Type B pancreatic cell (in vitro differentiated cells): Measurements from ENCODE around the gene CEP97. TPM values are rescaled to one million over a fixed set of nuclear protein-coding genes. Genes with fewer than 3 reads are reported as not detected.

ENCODE experiments used
- DNase-seq: peaks from one replicate; pipeline ENCODE4 v3.0.0; 2021; ENCODE audit warnings: mixed read lengths; ENCODE audit not compliant: unreplicated experiment; ENCODE audit errors: extremely low spot score
- H3K27ac Mint-ChIP-seq: 2 replicates; pipeline ENCODE4 v1.8.0; 2021; ENCODE audit warnings: mild to moderate bottlenecking, mixed read lengths
- H3K27me3 Mint-ChIP-seq: 2 replicates; pipeline ENCODE4 v1.8.0; 2021; ENCODE audit warnings: mixed read lengths
- H3K36me3 Mint-ChIP-seq: 2 replicates; pipeline ENCODE4 v1.8.0; 2021; ENCODE audit warnings: mixed read lengths
- H3K4me1 Mint-ChIP-seq: one replicate; pipeline ENCODE4 v1.8.0; 2021; ENCODE audit warnings: mixed read lengths; ENCODE audit not compliant: unreplicated experiment
- H3K4me3 Mint-ChIP-seq: 2 replicates; pipeline ENCODE4 v1.8.0; 2021; ENCODE audit warnings: mild to moderate bottlenecking, mixed read lengths
- H3K9me3 Mint-ChIP-seq: 2 replicates; pipeline ENCODE4 v1.8.0; 2021; ENCODE audit warnings: mixed read lengths
- total RNA-seq: library from RNA; stranded (reverse); gene quantifications from 2 replicates; pipeline ENCODE4 v1.2.1, GENCODE V29; 2021; ENCODE audit warnings: low replicate concordance
- TF ChIP-seq, protein P1 (sequence below): fragments of 200-600 bp; sonication (generic); conservative IDR thresholded peaks from 2 replicates; pipeline ENCODE4 v1.5.0; 2021; ENCODE audit warnings: antibody characterized with exemption, mild to moderate bottlenecking

CEP97 gene
- total RNA-seq, 1 donor from 2014 or later = 24.2 TPM

- TF ChIP-seq, protein P1, sequence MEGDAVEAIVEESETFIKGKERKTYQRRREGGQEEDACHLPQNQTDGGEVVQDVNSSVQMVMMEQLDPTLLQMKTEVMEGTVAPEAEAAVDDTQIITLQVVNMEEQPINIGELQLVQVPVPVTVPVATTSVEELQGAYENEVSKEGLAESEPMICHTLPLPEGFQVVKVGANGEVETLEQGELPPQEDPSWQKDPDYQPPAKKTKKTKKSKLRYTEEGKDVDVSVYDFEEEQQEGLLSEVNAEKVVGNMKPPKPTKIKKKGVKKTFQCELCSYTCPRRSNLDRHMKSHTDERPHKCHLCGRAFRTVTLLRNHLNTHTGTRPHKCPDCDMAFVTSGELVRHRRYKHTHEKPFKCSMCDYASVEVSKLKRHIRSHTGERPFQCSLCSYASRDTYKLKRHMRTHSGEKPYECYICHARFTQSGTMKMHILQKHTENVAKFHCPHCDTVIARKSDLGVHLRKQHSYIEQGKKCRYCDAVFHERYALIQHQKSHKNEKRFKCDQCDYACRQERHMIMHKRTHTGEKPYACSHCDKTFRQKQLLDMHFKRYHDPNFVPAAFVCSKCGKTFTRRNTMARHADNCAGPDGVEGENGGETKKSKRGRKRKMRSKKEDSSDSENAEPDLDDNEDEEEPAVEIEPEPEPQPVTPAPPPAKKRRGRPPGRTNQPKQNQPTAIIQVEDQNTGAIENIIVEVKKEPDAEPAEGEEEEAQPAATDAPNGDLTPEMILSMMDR = no peak
- H3K4me3 Mint-ChIP-seq = no peak overlapping the region
- no peaks in the 10 kb centered on the region for H3K27me3 Mint-ChIP-seq
- DNase-seq = no peak
- no peaks in the 10 kb centered on the region for H3K9me3 Mint-ChIP-seq
- H3K4me1 Mint-ChIP-seq = peaks cover 17% of the 10 kb centered on the region
- H3K36me3 Mint-ChIP-seq = peaks cover 14% of the 10 kb centered on the region
- H3K27ac Mint-ChIP-seq = no peak overlapping the region
These were observed 95.3 kb downstream of the CEP97 start for GRCh38 chr3:101819649-101820206.

Other genes with a start within 250 kb of the CEP97 start
- gene SENP7, start 211.4 kb upstream of the CEP97 start, total RNA-seq = 20.1 and 33.6 TPM in 2 replicates
- gene TRMT10C, start 162.7 kb upstream of the CEP97 start, total RNA-seq = 28.5 and 31.9 TPM in 2 replicates
- 154 and 163 TPM in 2 replicates for gene PCNP, start 150.4 kb upstream of the CEP97 start, total RNA-seq
- 15.4 and 18.4 TPM in 2 replicates for gene ZBTB11, start 47.5 kb upstream of the CEP97 start, total RNA-seq
- gene RPL24, start 37.9 kb upstream of the CEP97 start, total RNA-seq = 1,197 and 1,373 TPM in 2 replicates
- gene NXPE3, start 54.6 kb downstream of the CEP97 start, total RNA-seq = 3.8 and 12.5 TPM in 2 replicates
- 54.1 and 87.6 TPM in 2 replicates for gene NFKBIZ, start 124.9 kb downstream of the CEP97 start, total RNA-seq